Measurements from ENCODE around the gene PASK.

GRCh38 chr2:241112046-241112445, 37.2 kb downstream of the PASK start:
- TF ChIP-seq POLR2A (IDR thresholded peaks at IDR 0.05) (no peak), EP300 (IDR thresholded peaks at IDR 0.05) (no peak), POLR2AphosphoS5 (IDR thresholded peaks at IDR 0.05) (no peak)
- TF ChIP-seq, protein P1, sequence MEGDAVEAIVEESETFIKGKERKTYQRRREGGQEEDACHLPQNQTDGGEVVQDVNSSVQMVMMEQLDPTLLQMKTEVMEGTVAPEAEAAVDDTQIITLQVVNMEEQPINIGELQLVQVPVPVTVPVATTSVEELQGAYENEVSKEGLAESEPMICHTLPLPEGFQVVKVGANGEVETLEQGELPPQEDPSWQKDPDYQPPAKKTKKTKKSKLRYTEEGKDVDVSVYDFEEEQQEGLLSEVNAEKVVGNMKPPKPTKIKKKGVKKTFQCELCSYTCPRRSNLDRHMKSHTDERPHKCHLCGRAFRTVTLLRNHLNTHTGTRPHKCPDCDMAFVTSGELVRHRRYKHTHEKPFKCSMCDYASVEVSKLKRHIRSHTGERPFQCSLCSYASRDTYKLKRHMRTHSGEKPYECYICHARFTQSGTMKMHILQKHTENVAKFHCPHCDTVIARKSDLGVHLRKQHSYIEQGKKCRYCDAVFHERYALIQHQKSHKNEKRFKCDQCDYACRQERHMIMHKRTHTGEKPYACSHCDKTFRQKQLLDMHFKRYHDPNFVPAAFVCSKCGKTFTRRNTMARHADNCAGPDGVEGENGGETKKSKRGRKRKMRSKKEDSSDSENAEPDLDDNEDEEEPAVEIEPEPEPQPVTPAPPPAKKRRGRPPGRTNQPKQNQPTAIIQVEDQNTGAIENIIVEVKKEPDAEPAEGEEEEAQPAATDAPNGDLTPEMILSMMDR (IDR thresholded peaks at IDR 0.05): no peak
